HG03354 (cell line): Measurements from ENCODE around the gene ZFP36L2.

ENCODE experiments used
- ATAC-seq: cut with Tn5 transposase; IDR thresholded peaks from one replicate; pipeline ENCODE4 v1.9.1; 2021; ENCODE audit warnings: mild to moderate bottlenecking; ENCODE audit not compliant: unreplicated experiment, poor library complexity, severe bottlenecking

The ZFP36L2 gene

GRCh38 chr2:43212216-43212835, 14.1 kb downstream of the ZFP36L2 start:
- ATAC-seq: no peak

- no peak for ATAC-seq
These were observed 15.7 kb downstream of the ZFP36L2 start for GRCh38 chr2:43210467-43211303.

- no peak for ATAC-seq
These were observed 16.3 kb downstream of the ZFP36L2 start for GRCh38 chr2:43210125-43210466.

- no peak for ATAC-seq
These were observed 17.1 kb downstream of the ZFP36L2 start for GRCh38 chr2:43209204-43209717.

- ATAC-seq: no peak
These were observed 18.7 kb downstream of the ZFP36L2 start for GRCh38 chr2:43207553-43208300.

- no peak for ATAC-seq
These were observed 19.8 kb downstream of the ZFP36L2 start for GRCh38 chr2:43206602-43207001.

- no peak for ATAC-seq
These were observed 23.0 kb downstream of the ZFP36L2 start for GRCh38 chr2:43203373-43203772.

- no peak for ATAC-seq
These were observed 24.1 kb downstream of the ZFP36L2 start for GRCh38 chr2:43202289-43202688.

- ATAC-seq: no peak
These were observed 24.9 kb downstream of the ZFP36L2 start for GRCh38 chr2:43201497-43201896.

- ATAC-seq: no peak
These were observed 25.4 kb downstream of the ZFP36L2 start for GRCh38 chr2:43201016-43201415.

GRCh38 chr2:43199492-43200488, 26.6 kb downstream of the ZFP36L2 start:
- ATAC-seq: no peak

- ATAC-seq: no peak
These were observed 28.1 kb downstream of the ZFP36L2 start for GRCh38 chr2:43198263-43198662.

GRCh38 chr2:43197588-43197896, 28.9 kb downstream of the ZFP36L2 start:
- no peak for ATAC-seq

- ATAC-seq: no peak
These were observed 29.4 kb downstream of the ZFP36L2 start for GRCh38 chr2:43196768-43197587.

- peak; percentile 64 for ATAC-seq
These were observed 32.1 kb downstream of the ZFP36L2 start for GRCh38 chr2:43194121-43194869.

GRCh38 chr2:43193652-43194120, 32.7 kb downstream of the ZFP36L2 start:
- no peak for ATAC-seq

- ATAC-seq: no peak
These were observed 33.4 kb downstream of the ZFP36L2 start for GRCh38 chr2:43192744-43193651.
